HG03045 (cell line): ENCODE measurements around the gene UNC45B.
"Not testable (repeated sequence)": the region's sequence is repeated elsewhere in the genome, so short reads cannot be mapped to it uniquely, and the experiment has no call there.

ENCODE experiments used
- ATAC-seq: cut with Tn5 transposase; IDR thresholded peaks from one replicate; pipeline ENCODE4 v1.9.1; 2021; ENCODE audit warnings: mild to moderate bottlenecking, moderate library complexity; ENCODE audit not compliant: unreplicated experiment

Gene UNC45B

GRCh38 chr17:35147375-35147905 is at the start of gene UNC45B:
TSS of gene UNC45B (plus strand) at chr17:35147817. CDS start at chr17:35148264, 447 bp downstream.
- no peak for ATAC-seq

- no peak for ATAC-seq
These were observed 47.7 kb upstream of the UNC45B start for GRCh38 chr17:35099908-35100307.

GRCh38 chr17:35101036-35101435 is 46.6 kb upstream of the UNC45B start:
- ATAC-seq, result no peak

- no peak for ATAC-seq
These were observed 45.9 kb upstream of the UNC45B start for GRCh38 chr17:35101725-35102124.

GRCh38 chr17:35103271-35103670 is 44.3 kb upstream of the UNC45B start:
- ATAC-seq, result no peak

GRCh38 chr17:35104844-35105450 is 42.7 kb upstream of the UNC45B start:
- ATAC-seq, result no peak

GRCh38 chr17:35110791-35111190 is 36.8 kb upstream of the UNC45B start:
- not testable (repeated sequence) for ATAC-seq

- no peak for ATAC-seq
These were observed 30.8 kb upstream of the UNC45B start for GRCh38 chr17:35116845-35117244.

- ATAC-seq, result no peak
These were observed 29.6 kb upstream of the UNC45B start for GRCh38 chr17:35117984-35118383.

- ATAC-seq, result peak; percentile 82
These were observed 28.0 kb upstream of the UNC45B start, which contains the start of gene RAD51D for GRCh38 chr17:35119370-35120165. TSS of gene RAD51D (minus strand) at chr17:35119860. CDS start at chr17:35119613, 247 bp downstream.

- ATAC-seq, result no peak
These were observed 26.3 kb upstream of the UNC45B start, which contains the start of gene FNDC8 for GRCh38 chr17:35121315-35121714. TSS of gene FNDC8 (plus strand) at chr17:35121615. CDS start at chr17:35121694, 79 bp downstream.

- ATAC-seq, result no peak
These were observed 19.7 kb upstream of the UNC45B start for GRCh38 chr17:35127751-35128514.

GRCh38 chr17:35129154-35129972 is 18.3 kb upstream of the UNC45B start:
- no peak for ATAC-seq

- no peak for ATAC-seq
These were observed 17.7 kb upstream of the UNC45B start for GRCh38 chr17:35129973-35130351.

- no peak for ATAC-seq
These were observed 17.2 kb upstream of the UNC45B start for GRCh38 chr17:35130392-35130791.

GRCh38 chr17:35132099-35132498 is 15.5 kb upstream of the UNC45B start:
- ATAC-seq, result no peak

GRCh38 chr17:35132816-35133550 is 14.6 kb upstream of the UNC45B start:
- no peak for ATAC-seq

GRCh38 chr17:35135322-35135721 is 12.3 kb upstream of the UNC45B start:
- no peak for ATAC-seq

- no peak for ATAC-seq
These were observed 9.4 kb upstream of the UNC45B start for GRCh38 chr17:35138218-35138617.
